A549 (cell line): ENCODE measurements around the gene ADAMTS2. TPM values are rescaled to one million over a fixed set of nuclear protein-coding genes. Genes with fewer than 3 reads are reported as not detected.

Source experiments
- ATAC-seq, 2 experiments: fragments of 200-7000 bp in 1 of 2; fragments of >200 bp in 1 of 2; cut with Nextera tagmentation in 1 of 2; cut with Tn5 transposase in 1 of 2; 3 replicates each; pipeline versions ENCODE4 v1.8.0 to v1.9.1; 2018 to 2020; ENCODE audit warnings: mild to moderate bottlenecking in 1 of 2, moderate library complexity in 1 of 2
- CTCF ChIA-PET: fragments of 300-600 bp; sonication (Branson Sonifier 250); formaldehyde crosslinking; extraction: SDS; loops from one replicate; lab custom pipeline; 2021; ENCODE audit warnings: antibody characterized with exemption, inconsistent platforms; lab: Yijun Ruan, JAX
- POLR2A ChIA-PET: fragments of 350-600 bp; formaldehyde crosslinking; extraction: SDS; loops from one replicate; lab custom pipeline; 2021; ENCODE audit warnings: antibody characterized with exemption, inconsistent platforms; lab: Yijun Ruan, JAX
- DNase-seq, 2 experiments: peaks; one replicate each; pipeline versions ENCODE4 v3.0.0 to v3.0.0-alpha.2; 2011 to 2016; ENCODE audit warnings: low read depth in 1 of 2, low spot score in 1 of 2
- FAIRE-seq: peaks from 2 replicates; lab custom pipeline; 2011; peaks lifted over from hg19 to GRCh38; lab: Jason Lieb, UNC
- H3K27ac ChIP-seq, 2 experiments: fragments of >200 bp; sonication (Bioruptor Twin); formaldehyde crosslinking; 3 replicates each; pipeline ENCODE4 v1.5.1; 2016 to 2017
- H3K4me1 ChIP-seq: fragments of >200 bp; sonication (Bioruptor Twin); formaldehyde crosslinking; 3 replicates; pipeline ENCODE4 v1.6.1; 2016
- H3K4me2 ChIP-seq: fragments of >200 bp; sonication (Bioruptor Twin); formaldehyde crosslinking; 3 replicates; pipeline ENCODE4 v1.6.1; 2016
- H3K4me3 ChIP-seq: fragments of >200 bp; sonication (Bioruptor Twin); formaldehyde crosslinking; 3 replicates; pipeline ENCODE4 v1.5.1; 2016
- H3K9me3 ChIP-seq: fragments of >200 bp; sonication (Bioruptor Twin); formaldehyde crosslinking; 3 replicates; pipeline ENCODE4 v1.6.1; 2016
- BHLHE40 ChIP-seq: IDR thresholded peaks from 2 replicates; pipeline ENCODE4 v1.6.1; 2012; ENCODE audit warnings: low read depth, low read length, inconsistent platforms
- CBX8 ChIP-seq: fragments of 200-600 bp; sonication (generic); IDR thresholded peaks from 2 replicates; pipeline ENCODE4 v1.6.1; 2016
- CHD2 ChIP-seq: fragments of 150-350 bp; IDR thresholded peaks from 2 replicates; pipeline ENCODE4 v1.6.1; 2014; ENCODE audit warnings: low read length; ENCODE audit not compliant: partially characterized antibody
- CTCF ChIP-seq: fragments of >200 bp; sonication (Bioruptor Twin); formaldehyde crosslinking; IDR thresholded peaks from 3 replicates; pipeline ENCODE4 v1.5.1; 2016
- EHF ChIP-seq: fragments of 250-450 bp; sonication (Bioruptor Pico); IDR thresholded peaks from 2 replicates; pipeline ENCODE4 v1.5.0; 2020; ENCODE audit warnings: mild to moderate bottlenecking
- EHMT2 ChIP-seq: fragments of 200-600 bp; sonication (generic); IDR thresholded peaks from 2 replicates; pipeline ENCODE4 v1.6.1; 2016; ENCODE audit warnings: antibody characterized with exemption, low read depth, mild to moderate bottlenecking, moderate library complexity
- ESRRA ChIP-seq: fragments of 150-350 bp; IDR thresholded peaks from 2 replicates; pipeline ENCODE4 v1.6.1; 2014; ENCODE audit warnings: mild to moderate bottlenecking, low read length, borderline replicate concordance
- FOSB ChIP-seq: fragments of 250-450 bp; sonication (Bioruptor Pico); IDR thresholded peaks from 2 replicates; pipeline ENCODE4 v1.5.0; 2020; ENCODE audit warnings: mild to moderate bottlenecking, moderate library complexity
- FOSL2 ChIP-seq, 2 experiments: fragments of 450-650 bp in 1 of 2; fragments of >200 bp in 1 of 2; sonication (Bioruptor Twin) in 1 of 2; formaldehyde crosslinking; IDR thresholded peaks; 2 replicates each; pipeline versions ENCODE4 v1.5.0 to v1.6.1; 2016 to 2020; ENCODE audit warnings: mild to moderate bottlenecking in 1 of 2, moderate library complexity in 1 of 2
- HOXA7 ChIP-seq: fragments of 250-450 bp; sonication (Bioruptor Pico); IDR thresholded peaks from 2 replicates; pipeline ENCODE4 v1.5.0; 2020; ENCODE audit warnings: mild to moderate bottlenecking, moderate library complexity
- HOXB13 ChIP-seq: fragments of 250-450 bp; sonication (Bioruptor Pico); IDR thresholded peaks from 2 replicates; pipeline ENCODE4 v1.5.0; 2020; ENCODE audit warnings: low read depth, mild to moderate bottlenecking, moderate library complexity
- HOXB5 ChIP-seq: fragments of 250-450 bp; sonication (Bioruptor Pico); IDR thresholded peaks from 2 replicates; pipeline ENCODE4 v1.5.0; 2020; ENCODE audit warnings: mild to moderate bottlenecking, moderate library complexity
- JUNB ChIP-seq: fragments of >200 bp; sonication (Bioruptor Twin); formaldehyde crosslinking; IDR thresholded peaks from 2 replicates; pipeline ENCODE4 v1.6.1; 2016
- KDM5A ChIP-seq: fragments of 200-600 bp; sonication (generic); IDR thresholded peaks from 2 replicates; pipeline ENCODE4 v1.6.1; 2016; ENCODE audit warnings: antibody characterized with exemption, mild to moderate bottlenecking
- MAX ChIP-seq: IDR thresholded peaks from 2 replicates; pipeline ENCODE4 v1.6.1; 2012
- MAZ ChIP-seq: fragments of 150-350 bp; IDR thresholded peaks from 2 replicates; pipeline ENCODE4 v1.6.1; 2014; ENCODE audit warnings: antibody characterized with exemption, low read depth, low read length, borderline replicate concordance
- MYC ChIP-seq: IDR thresholded peaks from 2 replicates; pipeline ENCODE4 v1.6.1; 2012; ENCODE audit warnings: mild to moderate bottlenecking, inconsistent platforms, low read length, improper control_type of control experiment, borderline replicate concordance
- NFE2L2 ChIP-seq: fragments of 150-350 bp; conservative IDR thresholded peaks from 2 replicates; pipeline ENCODE4 v1.6.1; 2014; ENCODE audit warnings: low read length
- NPAS2 ChIP-seq: fragments of 250-450 bp; sonication (Bioruptor Pico); IDR thresholded peaks from 2 replicates; pipeline ENCODE4 v1.8.0; 2022; ENCODE audit warnings: mild to moderate bottlenecking, moderate library complexity, borderline replicate concordance
- PBX3 ChIP-seq: IDR thresholded peaks from 2 replicates; pipeline ENCODE4 v1.6.1; 2012
- POLR2A ChIP-seq: IDR thresholded peaks from 2 replicates; pipeline ENCODE4 v1.6.1; 2012; ENCODE audit warnings: mild to moderate bottlenecking, low read length
- POLR2AphosphoS2 ChIP-seq: conservative IDR thresholded peaks from 2 replicates; pipeline ENCODE4 v1.6.1; 2012; ENCODE audit warnings: low read length, improper control_type of control experiment, inconsistent platforms
- RCOR1 ChIP-seq: fragments of 150-350 bp; IDR thresholded peaks from 2 replicates; pipeline ENCODE4 v1.6.1; 2014; ENCODE audit warnings: antibody characterized with exemption, low read length, low read depth
- RFX5 ChIP-seq: fragments of 450-650 bp; IDR thresholded peaks from 2 replicates; pipeline ENCODE4 v1.7.1; 2014; ENCODE audit warnings: antibody characterized with exemption, mild to moderate bottlenecking, moderate library complexity
- RNF2 ChIP-seq: fragments of 200-600 bp; sonication (generic); IDR thresholded peaks from 2 replicates; pipeline ENCODE4 v1.6.1; 2016; ENCODE audit warnings: low read depth, mild to moderate bottlenecking, antibody characterized with exemption, moderate library complexity, borderline replicate concordance
- SMC3 ChIP-seq: fragments of >200 bp; sonication (Bioruptor Twin); formaldehyde crosslinking; IDR thresholded peaks from 3 replicates; pipeline ENCODE4 v1.6.1; 2018; ENCODE audit warnings: inconsistent platforms
- SREBF2 ChIP-seq: fragments of 450-650 bp; IDR thresholded peaks from 2 replicates; pipeline ENCODE4 v1.6.1; 2014; ENCODE audit warnings: mild to moderate bottlenecking, moderate library complexity
- TFCP2L1 ChIP-seq: fragments of 250-450 bp; sonication (Bioruptor Pico); IDR thresholded peaks from 2 replicates; pipeline ENCODE4 v1.5.0; 2021; ENCODE audit warnings: mild to moderate bottlenecking
- ZFP36 ChIP-seq: fragments of 450-650 bp; IDR thresholded peaks from 2 replicates; pipeline ENCODE4 v1.6.1; 2014; ENCODE audit warnings: borderline replicate concordance; ENCODE audit not compliant: partially characterized antibody
- ZNF302 ChIP-seq: fragments of 250-450 bp; sonication (Bioruptor Pico); IDR thresholded peaks from 2 replicates; pipeline ENCODE4 v1.9.0; 2021; ENCODE audit warnings: inconsistent platforms, mild to moderate bottlenecking, moderate library complexity
- ZSCAN20 ChIP-seq: fragments of 250-450 bp; sonication (Bioruptor Pico); IDR thresholded peaks from 2 replicates; pipeline ENCODE4 v1.8.0; 2022; ENCODE audit warnings: mild to moderate bottlenecking, moderate library complexity
- WGBS: methylation state at CpG from one replicate; pipeline ENCODE4 v1.1.6; 2017; ENCODE audit errors: missing lambda C conversion rate; 5-methylcytosine and 5-hydroxymethylcytosine counted together
- polyA plus RNA-seq, 4 experiments: library from polyadenylated mRNA; depleted of rRNA in 3 of 4; stranded (reverse); fragments of >200 nt; fragmentation: RNase III in 1 of 4; extraction: RNeasy Plus Mini Kit Qiagen cat#74134 plus additional on column Dnase treatment in 1 of 4; gene quantifications; 2 replicates in 3 of 4; 3 replicates in 1 of 4; pipeline ENCODE4 v1.2.3, GENCODE V29; 2011 to 2017
- TF ChIP-seq, protein P1 (sequence below): IDR thresholded peaks from 2 replicates; pipeline ENCODE4 v1.6.1; 2012; ENCODE audit warnings: low read depth, borderline replicate concordance

The ADAMTS2 gene
- polyA plus RNA-seq, 2 of the 4 experiments (the other 2 are of a cell fraction) = not detected

- TF ChIP-seq RNF2 (no peak), SMC3 (no peak), HOXB5 (CRISPR knock-in tag) (no peak), MYC (no peak), ESRRA (no peak), POLR2AphosphoS2 (no peak), EHMT2 (no peak), EHF (no peak), NPAS2 (no peak)
Measured at GRCh38 chr5:179234563-179235135, 110.6 kb downstream of the ADAMTS2 start (continued).

GRCh38 chr5:179233909-179234562 is 111.2 kb downstream of the ADAMTS2 start:
- ChIA-PET POLR2A (no interaction called here), CTCF (no interaction called here)
- Histone ChIP-seq H3K4me1 (no peaks in the 10 kb centered on the region), H3K27ac (no peak overlapping the region), H3K4me3 (no peak overlapping the region), H3K4me2 (no peak overlapping the region), H3K9me3 (peaks cover 22% of the 10 kb centered on the region; the same call in 2 of the 3 replicates)
- 16% methylated on average over 9 of the region's 12 CpGs for whole genome bisulfite sequencing
- ATAC-seq = no peak
- TF ChIP-seq MAX (no peak), POLR2A (no peak), ZSCAN20 (CRISPR knock-in tag) (no peak), JUNB (no peak), SREBF2 (no peak), BHLHE40 (no peak), SMC3 (no peak), TFCP2L1 (CRISPR knock-in tag) (no peak), FOSB (CRISPR knock-in tag) (no peak), CBX8 (no peak), NFE2L2 (no peak), RFX5 (no peak), RCOR1 (no peak), KDM5A (no peak), NPAS2 (no peak), PBX3 (no peak), ZNF302 (CRISPR knock-in tag) (no peak)
- TF ChIP-seq, protein P1, sequence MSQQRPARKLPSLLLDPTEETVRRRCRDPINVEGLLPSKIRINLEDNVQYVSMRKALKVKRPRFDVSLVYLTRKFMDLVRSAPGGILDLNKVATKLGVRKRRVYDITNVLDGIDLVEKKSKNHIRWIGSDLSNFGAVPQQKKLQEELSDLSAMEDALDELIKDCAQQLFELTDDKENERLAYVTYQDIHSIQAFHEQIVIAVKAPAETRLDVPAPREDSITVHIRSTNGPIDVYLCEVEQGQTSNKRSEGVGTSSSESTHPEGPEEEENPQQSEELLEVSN = no peak
- DNase-seq = no peak
- no peak for FAIRE-seq

GRCh38 chr5:179232091-179232735 is 113.0 kb downstream of the ADAMTS2 start:
- H3K9me3 ChIP-seq = peaks cover 16% of the 10 kb centered on the region; the same call in 2 of the 3 replicates
- H3K27ac ChIP-seq = no peak overlapping the region
- CTCF ChIA-PET = no interaction called here
- no peak for FAIRE-seq
- POLR2A ChIA-PET = no interaction called here
- TF ChIP-seq CTCF (no peak), HOXB13 (CRISPR knock-in tag) (no peak), HOXA7 (no peak), HOXB5 (CRISPR knock-in tag) (no peak), KDM5A (no peak), CHD2 (no peak), ZFP36 (no peak), FOSL2 (IDR thresholded peaks at IDR 0.05) (no peak), FOSL2 (CRISPR knock-in tag; IDR thresholded peaks at IDR 0.05) (no peak), MAZ (no peak), SMC3 (no peak)
- H3K4me3 ChIP-seq = no peak overlapping the region
- H3K4me2 ChIP-seq = no peak overlapping the region
- no peaks in the 10 kb centered on the region for H3K4me1 ChIP-seq
- 26% methylated on average over 17 of the region's 17 CpGs for WGBS
- DNase-seq = no peak
- no peak for ATAC-seq
